Stimulated activated CD8-positive, alpha-beta memory T cell treated with anti-CD3 and anti-CD28 coated beads, Interleukin-12 subunit alpha, Interleukin-12 subunit beta, amount 100 ng/mL, for 1 hour (primary cell): ENCODE measurements around the gene USP34.
"Not testable (repeated sequence)": the region's sequence is repeated elsewhere in the genome, so short reads cannot be mapped to it uniquely, and the experiment has no call there.

Experiments
- DNase-seq: peaks from one replicate; pipeline ENCODE4 v3.0.0-alpha.2; 2020; ENCODE audit warnings: low read depth

USP34 gene

DNA sequence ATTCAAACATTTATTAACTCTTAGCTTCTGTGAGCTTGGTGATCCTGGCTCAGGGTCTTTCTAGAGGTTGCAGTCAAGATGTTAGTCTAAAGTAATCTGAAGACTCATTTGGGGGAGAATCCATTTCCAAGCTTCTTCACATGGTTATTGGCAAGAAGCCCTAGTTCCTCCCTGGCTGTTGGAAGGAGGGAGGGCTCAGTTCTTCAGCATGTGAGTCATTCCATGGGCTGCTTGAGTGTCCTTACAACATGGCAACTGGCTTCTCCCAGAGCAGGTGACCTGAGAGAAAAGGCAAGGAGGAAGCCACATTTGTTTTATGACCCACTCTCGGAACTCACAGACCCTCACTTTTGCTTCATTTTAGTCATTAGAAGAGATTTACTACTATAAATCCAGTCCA, 319.5 kb downstream of the USP34 start:
- no peak for DNase-seq

DNA sequence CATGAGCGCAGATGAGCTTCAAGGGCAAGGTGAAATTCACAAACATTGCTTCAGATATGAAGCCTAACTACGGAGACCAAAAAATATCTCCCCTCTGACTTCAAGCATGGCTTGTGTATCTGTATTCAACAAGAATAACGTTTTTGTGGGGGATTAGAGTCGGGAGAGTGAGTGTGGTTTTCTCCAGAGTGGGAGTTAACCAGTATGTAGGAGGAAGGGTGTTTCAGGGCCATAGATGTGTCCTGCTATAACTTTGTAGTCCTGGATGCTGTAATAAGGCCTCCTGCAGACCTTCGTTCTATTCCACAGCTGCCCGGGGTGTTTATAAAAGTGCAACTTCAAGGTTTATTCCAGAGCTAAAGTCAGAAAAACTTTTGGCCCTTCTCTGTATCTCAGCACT, 321.8 kb downstream of the USP34 start:
- no peak for DNase-seq

DNA sequence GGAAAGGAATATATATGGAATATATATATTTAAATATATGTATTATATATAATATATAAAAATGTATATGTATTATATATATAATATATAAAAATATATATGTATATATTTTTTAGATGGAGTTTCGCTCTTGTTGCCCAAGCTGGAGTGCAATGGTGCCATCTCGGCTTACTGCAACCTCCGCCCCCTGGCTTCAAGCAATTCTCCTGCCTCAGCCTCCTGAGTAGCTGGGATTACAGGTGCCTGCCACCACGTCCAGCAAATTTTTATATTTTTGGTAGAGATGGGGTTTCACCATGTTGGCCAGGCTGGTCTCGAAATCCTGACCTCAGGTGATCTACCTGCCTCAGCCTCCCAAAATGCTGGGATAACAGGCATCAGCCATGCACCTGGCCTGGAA, 322.8 kb downstream of the USP34 start:
- not testable (repeated sequence) for DNase-seq

DNA sequence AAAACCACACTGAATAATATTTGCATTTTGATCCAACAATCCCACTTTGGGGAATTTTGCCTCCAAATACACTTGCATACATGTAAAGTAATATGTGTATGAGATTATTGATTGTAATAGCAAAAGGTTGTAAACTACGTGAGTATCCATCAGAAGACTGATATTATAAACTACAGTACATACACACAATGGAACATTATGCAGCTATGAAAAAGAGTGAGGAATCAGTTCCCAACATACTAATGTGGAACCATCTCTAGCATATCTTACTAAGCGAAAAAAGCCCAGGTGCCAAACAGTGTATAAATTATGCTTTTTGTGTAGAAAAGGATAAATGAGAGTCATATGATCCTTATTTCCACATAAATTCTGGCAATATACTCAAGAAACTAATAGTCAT, 324.9 kb downstream of the USP34 start:
- no peak for DNase-seq

DNA sequence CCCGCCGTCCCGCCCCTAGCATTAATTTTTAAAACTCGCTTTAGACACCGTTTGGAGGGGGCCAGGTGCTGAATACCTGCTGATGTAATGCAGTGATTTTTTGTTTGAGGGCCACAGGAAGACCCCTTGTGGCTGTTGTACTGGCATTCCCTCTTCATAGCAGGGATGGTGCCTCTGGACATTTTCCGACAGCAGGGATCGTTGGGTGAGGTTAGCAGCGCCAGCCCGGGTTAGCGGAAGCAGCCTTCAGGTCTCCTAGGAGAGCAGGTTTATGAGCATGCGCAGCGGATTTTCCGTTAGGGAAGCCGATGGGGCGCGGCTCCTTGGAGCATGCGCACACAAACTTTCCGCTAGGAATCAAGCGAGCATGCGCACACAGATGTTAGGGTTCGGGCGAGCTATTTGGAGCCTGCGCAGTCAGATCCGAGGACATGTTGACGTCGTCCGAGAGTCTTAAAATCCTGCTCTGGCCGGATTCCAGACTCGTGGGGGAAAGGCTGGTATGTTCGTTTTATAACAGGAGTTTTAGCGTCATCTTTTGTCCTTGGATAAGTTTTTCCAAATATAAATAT, 326.1 kb downstream of the USP34 start:
- DNase-seq: peak; percentile 93

DNA sequence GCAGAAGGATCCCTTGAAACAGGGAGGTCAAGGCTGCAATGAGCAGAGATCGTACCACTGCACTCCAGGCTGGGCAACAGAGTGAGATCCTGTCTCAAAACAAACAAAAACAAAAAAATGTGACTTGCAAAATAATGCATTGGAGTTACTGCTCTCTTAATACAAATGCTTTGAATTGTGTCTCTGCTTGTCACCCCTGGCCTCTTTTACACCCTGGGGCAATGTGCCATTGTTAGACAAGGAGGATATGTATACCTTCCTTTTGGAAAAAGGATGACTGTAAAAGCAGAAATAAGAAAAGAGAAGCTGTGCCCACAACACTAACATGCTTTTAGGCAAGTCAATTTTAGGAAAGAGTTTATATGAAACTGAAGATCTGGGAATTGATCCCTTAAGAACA, 329.7 kb downstream of the USP34 start:
- DNase-seq: no peak

DNA sequence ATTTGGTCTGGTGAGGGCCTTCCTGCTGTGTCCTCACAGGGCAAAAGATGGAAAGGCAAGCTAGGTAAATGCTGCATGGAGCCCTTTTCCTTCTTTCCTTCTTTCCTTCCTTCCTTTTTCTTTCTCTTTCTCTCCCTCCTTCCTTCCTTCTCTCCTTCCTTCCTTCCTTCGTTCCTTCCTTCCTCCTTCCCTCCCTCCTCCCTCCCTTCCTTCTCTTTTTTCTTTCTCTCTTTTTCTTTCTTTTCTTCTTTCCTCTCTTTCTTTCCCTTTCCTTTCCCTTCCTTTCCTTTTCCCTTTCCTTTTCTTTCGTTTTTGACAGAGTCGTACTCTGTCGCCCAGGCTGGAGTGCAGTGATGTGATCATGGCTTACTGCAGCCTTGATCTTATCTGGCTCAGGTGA, 332.0 kb downstream of the USP34 start:
- no peak for DNase-seq
